ENCODE measurements around the gene PDLIM7.

DNA sequence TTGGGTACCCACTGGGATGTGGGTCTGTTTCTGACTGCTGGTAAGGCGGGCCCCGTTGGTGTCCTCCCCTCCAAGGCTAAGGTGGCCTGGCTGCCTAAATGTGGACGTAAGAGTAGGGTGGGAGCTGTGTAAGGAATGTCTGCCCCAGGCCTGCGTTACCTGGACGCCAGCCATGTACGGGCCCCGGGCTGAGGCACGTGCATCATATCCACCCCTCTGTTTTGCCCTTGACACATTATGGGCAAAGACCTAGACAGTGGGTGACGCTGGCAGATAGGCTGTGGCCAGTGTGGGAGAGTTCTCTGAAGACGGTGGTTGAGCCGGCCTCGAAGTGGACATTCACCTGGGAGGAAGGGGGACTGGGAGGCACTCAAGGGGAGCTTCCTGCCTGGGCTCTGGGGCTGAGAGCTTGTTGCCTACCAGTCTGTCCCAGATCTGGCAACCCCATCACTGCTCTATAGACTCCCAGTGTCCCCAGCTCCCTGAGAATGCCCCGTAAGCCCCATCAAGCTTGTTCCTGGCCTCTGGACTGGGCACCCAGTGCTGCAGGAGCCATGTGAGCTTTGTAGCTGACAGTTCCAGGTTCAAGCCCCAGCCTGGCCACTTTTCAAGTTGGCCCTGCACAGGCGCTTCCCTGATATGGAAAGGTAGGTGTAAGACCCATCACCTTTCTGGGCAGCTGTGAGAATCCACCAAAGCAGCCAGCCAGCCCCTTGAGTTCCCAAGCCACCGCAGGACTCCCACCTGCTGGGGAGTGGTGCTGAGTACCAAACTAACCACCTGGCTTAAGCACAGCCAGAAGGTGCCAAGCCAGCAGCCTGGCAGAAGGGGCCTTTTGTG is 54.0 kb downstream of the PDLIM7 start:
- TF ChIP-seq, protein P1, sequence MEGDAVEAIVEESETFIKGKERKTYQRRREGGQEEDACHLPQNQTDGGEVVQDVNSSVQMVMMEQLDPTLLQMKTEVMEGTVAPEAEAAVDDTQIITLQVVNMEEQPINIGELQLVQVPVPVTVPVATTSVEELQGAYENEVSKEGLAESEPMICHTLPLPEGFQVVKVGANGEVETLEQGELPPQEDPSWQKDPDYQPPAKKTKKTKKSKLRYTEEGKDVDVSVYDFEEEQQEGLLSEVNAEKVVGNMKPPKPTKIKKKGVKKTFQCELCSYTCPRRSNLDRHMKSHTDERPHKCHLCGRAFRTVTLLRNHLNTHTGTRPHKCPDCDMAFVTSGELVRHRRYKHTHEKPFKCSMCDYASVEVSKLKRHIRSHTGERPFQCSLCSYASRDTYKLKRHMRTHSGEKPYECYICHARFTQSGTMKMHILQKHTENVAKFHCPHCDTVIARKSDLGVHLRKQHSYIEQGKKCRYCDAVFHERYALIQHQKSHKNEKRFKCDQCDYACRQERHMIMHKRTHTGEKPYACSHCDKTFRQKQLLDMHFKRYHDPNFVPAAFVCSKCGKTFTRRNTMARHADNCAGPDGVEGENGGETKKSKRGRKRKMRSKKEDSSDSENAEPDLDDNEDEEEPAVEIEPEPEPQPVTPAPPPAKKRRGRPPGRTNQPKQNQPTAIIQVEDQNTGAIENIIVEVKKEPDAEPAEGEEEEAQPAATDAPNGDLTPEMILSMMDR (conservative IDR thresholded peaks at IDR 0.05; ENCODE audit: low read depth, low read length): no peak
- TF ChIP-seq POLR2A (IDR thresholded peaks at IDR 0.05; ENCODE audit: low read depth, low read length) (no peak), RFX5 (IDR thresholded peaks at IDR 0.05; ENCODE audit: low read depth, low read length) (no peak), CEBPB (IDR thresholded peaks at IDR 0.05; ENCODE audit: low read depth, low read length) (no peak), CHD1 (IDR thresholded peaks at IDR 0.05; ENCODE audit: low read depth, low read length) (no peak), MAFK (IDR thresholded peaks at IDR 0.05; ENCODE audit: low read depth, low read length) (no peak), BHLHE40 (IDR thresholded peaks at IDR 0.05; ENCODE audit: low read depth, low read length) (no peak), MXI1 (IDR thresholded peaks at IDR 0.05; ENCODE audit: borderline replicate concordance, low read depth, low read length) (no peak)
- TF ChIP-seq, protein P2, sequence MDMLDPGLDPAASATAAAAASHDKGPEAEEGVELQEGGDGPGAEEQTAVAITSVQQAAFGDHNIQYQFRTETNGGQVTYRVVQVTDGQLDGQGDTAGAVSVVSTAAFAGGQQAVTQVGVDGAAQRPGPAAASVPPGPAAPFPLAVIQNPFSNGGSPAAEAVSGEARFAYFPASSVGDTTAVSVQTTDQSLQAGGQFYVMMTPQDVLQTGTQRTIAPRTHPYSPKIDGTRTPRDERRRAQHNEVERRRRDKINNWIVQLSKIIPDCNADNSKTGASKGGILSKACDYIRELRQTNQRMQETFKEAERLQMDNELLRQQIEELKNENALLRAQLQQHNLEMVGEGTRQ (IDR thresholded peaks at IDR 0.05; ENCODE audit: low read depth, low read length): no peak

Data from IMR-90 (cell line).